KMS-11 (cell line): ENCODE results near the gene SLC12A7.
"Not testable (repeated sequence)": the region's sequence is repeated elsewhere in the genome, so short reads cannot be mapped to it uniquely, and the experiment has no call there.

Source experiments
- H2AFZ ChIP-seq: fragments of 200-600 bp; sonication (generic); 2 replicates; pipeline ENCODE4 v1.6.1; 2016; ENCODE audit warnings: antibody characterized with exemption, mixed run types, low read depth
- H3K27ac ChIP-seq: fragments of 200-600 bp; sonication (generic); 2 replicates; pipeline ENCODE4 v1.6.1; 2016; ENCODE audit warnings: mild to moderate bottlenecking, mixed run types
- H3K27me3 ChIP-seq: fragments of 200-600 bp; sonication (generic); 2 replicates; pipeline ENCODE4 v1.6.1; 2017; ENCODE audit warnings: mild to moderate bottlenecking, low read depth, mixed run types, moderate library complexity; ENCODE audit not compliant: insufficient read depth
- H3K36me3 ChIP-seq: fragments of 200-600 bp; sonication (generic); 2 replicates; pipeline ENCODE4 v1.6.1; 2017; ENCODE audit warnings: mild to moderate bottlenecking, mixed run types; ENCODE audit not compliant: insufficient read depth
- H3K4me1 ChIP-seq: fragments of 200-600 bp; sonication (generic); 2 replicates; pipeline ENCODE4 v1.6.1; 2016; ENCODE audit warnings: mild to moderate bottlenecking, low read depth, mixed run types; ENCODE audit not compliant: poor library complexity, severe bottlenecking
- H3K4me2 ChIP-seq: fragments of 200-600 bp; sonication (generic); 2 replicates; pipeline ENCODE4 v1.7.0; 2016; ENCODE audit warnings: mild to moderate bottlenecking, mixed run types
- H3K4me3 ChIP-seq: fragments of 200-600 bp; sonication (generic); IDR thresholded peaks from 2 replicates; pipeline ENCODE4 v1.6.1; 2017; ENCODE audit warnings: low read depth, low read length, mixed read lengths; ENCODE audit not compliant: insufficient read depth
- H3K79me2 ChIP-seq: fragments of 200-600 bp; sonication (generic); 2 replicates; pipeline ENCODE4 v1.6.1; 2016; ENCODE audit warnings: low read depth, mixed run types; ENCODE audit not compliant: insufficient read depth
- H3K9ac ChIP-seq: fragments of 200-600 bp; sonication (generic); 2 replicates; pipeline ENCODE4 v1.6.1; 2016; ENCODE audit warnings: mild to moderate bottlenecking, mixed run types
- H4K20me1 ChIP-seq: fragments of 200-600 bp; sonication (generic); 2 replicates; pipeline ENCODE4 v1.6.1; 2016; ENCODE audit warnings: mild to moderate bottlenecking, mixed run types; ENCODE audit not compliant: insufficient read depth
- TF ChIP-seq, protein P1 (sequence below): fragments of 200-600 bp; sonication (generic); conservative IDR thresholded peaks from 2 replicates; pipeline ENCODE4 v1.6.1; 2017; ENCODE audit warnings: low read depth, mild to moderate bottlenecking, antibody characterized with exemption, low read length, moderate library complexity, mixed read lengths

SLC12A7 gene

DNA sequence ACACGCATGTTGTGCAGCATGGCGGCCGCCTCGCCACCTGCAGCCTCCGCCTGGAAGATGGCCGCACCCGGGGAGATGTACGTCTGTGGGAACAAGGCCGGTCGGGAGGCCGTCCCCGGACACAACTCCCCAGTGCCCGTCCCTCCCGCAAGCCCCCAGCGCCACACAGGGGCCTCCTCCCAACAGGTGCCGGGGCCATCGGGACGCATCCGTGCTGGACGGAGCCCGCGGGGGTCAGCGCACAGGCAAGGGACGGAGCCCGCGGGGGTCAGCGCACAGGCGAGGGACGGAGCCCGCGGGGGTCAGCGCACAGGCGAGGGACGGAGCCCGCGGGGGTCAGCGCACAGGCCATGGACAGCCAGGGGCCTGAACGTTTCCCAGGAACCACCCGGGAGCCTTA lies 26.5 kb downstream of the SLC12A7 start:
- Histone ChIP-seq H3K9ac (no peak overlapping the region), H3K4me2 (no peak overlapping the region), H3K27ac (no peak overlapping the region), H4K20me1 (no peaks in the 10 kb centered on the region), H3K79me2 (no peaks in the 10 kb centered on the region), H2AFZ (no peak overlapping the region), H3K4me1 (no peaks in the 10 kb centered on the region), H3K36me3 (no peaks in the 10 kb centered on the region), H3K4me3 (no peak overlapping the region), H3K27me3 (no peaks in the 10 kb centered on the region)
- TF ChIP-seq, protein P1, sequence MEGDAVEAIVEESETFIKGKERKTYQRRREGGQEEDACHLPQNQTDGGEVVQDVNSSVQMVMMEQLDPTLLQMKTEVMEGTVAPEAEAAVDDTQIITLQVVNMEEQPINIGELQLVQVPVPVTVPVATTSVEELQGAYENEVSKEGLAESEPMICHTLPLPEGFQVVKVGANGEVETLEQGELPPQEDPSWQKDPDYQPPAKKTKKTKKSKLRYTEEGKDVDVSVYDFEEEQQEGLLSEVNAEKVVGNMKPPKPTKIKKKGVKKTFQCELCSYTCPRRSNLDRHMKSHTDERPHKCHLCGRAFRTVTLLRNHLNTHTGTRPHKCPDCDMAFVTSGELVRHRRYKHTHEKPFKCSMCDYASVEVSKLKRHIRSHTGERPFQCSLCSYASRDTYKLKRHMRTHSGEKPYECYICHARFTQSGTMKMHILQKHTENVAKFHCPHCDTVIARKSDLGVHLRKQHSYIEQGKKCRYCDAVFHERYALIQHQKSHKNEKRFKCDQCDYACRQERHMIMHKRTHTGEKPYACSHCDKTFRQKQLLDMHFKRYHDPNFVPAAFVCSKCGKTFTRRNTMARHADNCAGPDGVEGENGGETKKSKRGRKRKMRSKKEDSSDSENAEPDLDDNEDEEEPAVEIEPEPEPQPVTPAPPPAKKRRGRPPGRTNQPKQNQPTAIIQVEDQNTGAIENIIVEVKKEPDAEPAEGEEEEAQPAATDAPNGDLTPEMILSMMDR = no peak

GRCh38 chr5:1083823-1084605 lies 27.8 kb downstream of the SLC12A7 start:
- H3K27me3 ChIP-seq = no peaks in the 10 kb centered on the region
- no peak overlapping the region for H2AFZ ChIP-seq
- no peaks in the 10 kb centered on the region for H3K4me1 ChIP-seq
- no peak overlapping the region for H3K27ac ChIP-seq
- no peak overlapping the region for H3K4me3 ChIP-seq
- no peaks in the 10 kb centered on the region for H3K79me2 ChIP-seq
- no peaks in the 10 kb centered on the region for H3K36me3 ChIP-seq
- no peak overlapping the region for H3K4me2 ChIP-seq
- no peak overlapping the region for H3K9ac ChIP-seq
- TF ChIP-seq, protein P1 = no peak
- H4K20me1 ChIP-seq = no peaks in the 10 kb centered on the region

GRCh38 chr5:1083026-1083425 lies 28.8 kb downstream of the SLC12A7 start:
- H3K4me2 ChIP-seq, H3K27ac ChIP-seq, H4K20me1 ChIP-seq, H3K27me3 ChIP-seq, H3K36me3 ChIP-seq, H3K4me3 ChIP-seq, H2AFZ ChIP-seq, H3K79me2 ChIP-seq, H3K9ac ChIP-seq, H3K4me1 ChIP-seq: not testable (repeated sequence)

GRCh38 chr5:1081519-1081918 lies 30.3 kb downstream of the SLC12A7 start:
- Histone ChIP-seq H4K20me1 (no peaks in the 10 kb centered on the region), H3K4me2 (no peak overlapping the region), H2AFZ (no peak overlapping the region), H3K79me2 (no peaks in the 10 kb centered on the region), H3K9ac (no peak overlapping the region), H3K27ac (no peak overlapping the region), H3K27me3 (no peaks in the 10 kb centered on the region), H3K4me3 (no peak overlapping the region), H3K4me1 (no peaks in the 10 kb centered on the region), H3K36me3 (no peaks in the 10 kb centered on the region)
- TF ChIP-seq, protein P1 = no peak

DNA sequence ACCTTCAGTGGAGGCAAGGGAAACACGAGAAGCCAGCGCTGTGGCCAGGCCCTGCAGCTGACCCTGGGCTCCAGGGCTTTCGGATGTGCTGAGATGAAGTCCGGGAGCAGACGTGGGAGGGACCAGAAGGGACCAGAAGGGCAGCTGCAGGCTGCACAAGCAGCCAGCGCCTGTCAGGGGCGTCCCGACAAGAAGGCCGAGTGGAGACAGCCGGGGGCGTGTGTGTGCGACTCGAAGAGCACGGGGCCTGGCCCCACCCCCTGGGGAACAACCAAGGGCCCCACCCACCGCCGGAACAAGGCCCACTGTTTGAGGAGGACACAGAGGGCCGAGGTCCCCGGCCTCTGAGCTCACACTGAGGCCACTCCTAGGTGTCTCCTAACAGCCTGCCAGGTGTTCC lies 31.4 kb downstream of the SLC12A7 start:
- Histone ChIP-seq H3K4me1 (no peaks in the 10 kb centered on the region), H3K79me2 (no peaks in the 10 kb centered on the region), H3K4me3 (no peak overlapping the region), H4K20me1 (no peaks in the 10 kb centered on the region), H3K27ac (no peak overlapping the region; the same call in 1 of the 2 replicates), H2AFZ (no peak overlapping the region), H3K27me3 (no peaks in the 10 kb centered on the region), H3K9ac (no peak overlapping the region), H3K4me2 (no peak overlapping the region), H3K36me3 (no peaks in the 10 kb centered on the region)
- TF ChIP-seq, protein P1 = no peak
